Gastroesophageal sphincter (tissue), 3 donors: ENCODE measurements around the gene UGGT1.
"Not testable (repeated sequence)": the region's sequence is repeated elsewhere in the genome, so short reads cannot be mapped to it uniquely, and the experiment has no call there.

Experiments
- EP300 ChIP-seq: sonication (generic); formaldehyde crosslinking; IDR thresholded peaks from one replicate; pipeline ENCODE4 v1.6.1; 2017; ENCODE audit warnings: antibody characterized with exemption, mild to moderate bottlenecking
- POLR2A ChIP-seq, 2 donors: fragments of 450-650 bp; IDR thresholded peaks; one replicate each; pipeline ENCODE4 v1.6.1; 2017; ENCODE audit warnings: antibody characterized with exemption in 2 of 2, mild to moderate bottlenecking in 2 of 2, moderate library complexity in 1 of 2
- TF ChIP-seq, protein P1 (sequence below), 4 experiments: fragments of 200-600 bp in 2 of 4; fragments of 450-650 bp in 2 of 4; sonication (generic) in 1 of 4; IDR thresholded peaks; one replicate each; pipeline ENCODE4 v1.5.1; 2017 to 2019; ENCODE audit warnings: antibody characterized with exemption in 4 of 4, mild to moderate bottlenecking in 2 of 4, moderate library complexity in 2 of 4

- TF ChIP-seq, protein P1, sequence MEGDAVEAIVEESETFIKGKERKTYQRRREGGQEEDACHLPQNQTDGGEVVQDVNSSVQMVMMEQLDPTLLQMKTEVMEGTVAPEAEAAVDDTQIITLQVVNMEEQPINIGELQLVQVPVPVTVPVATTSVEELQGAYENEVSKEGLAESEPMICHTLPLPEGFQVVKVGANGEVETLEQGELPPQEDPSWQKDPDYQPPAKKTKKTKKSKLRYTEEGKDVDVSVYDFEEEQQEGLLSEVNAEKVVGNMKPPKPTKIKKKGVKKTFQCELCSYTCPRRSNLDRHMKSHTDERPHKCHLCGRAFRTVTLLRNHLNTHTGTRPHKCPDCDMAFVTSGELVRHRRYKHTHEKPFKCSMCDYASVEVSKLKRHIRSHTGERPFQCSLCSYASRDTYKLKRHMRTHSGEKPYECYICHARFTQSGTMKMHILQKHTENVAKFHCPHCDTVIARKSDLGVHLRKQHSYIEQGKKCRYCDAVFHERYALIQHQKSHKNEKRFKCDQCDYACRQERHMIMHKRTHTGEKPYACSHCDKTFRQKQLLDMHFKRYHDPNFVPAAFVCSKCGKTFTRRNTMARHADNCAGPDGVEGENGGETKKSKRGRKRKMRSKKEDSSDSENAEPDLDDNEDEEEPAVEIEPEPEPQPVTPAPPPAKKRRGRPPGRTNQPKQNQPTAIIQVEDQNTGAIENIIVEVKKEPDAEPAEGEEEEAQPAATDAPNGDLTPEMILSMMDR (IDR thresholded peaks at IDR 0.05), result not testable (repeated sequence)
- TF ChIP-seq POLR2A (IDR thresholded peaks at IDR 0.05); EP300: not testable (repeated sequence)
Measured at GRCh38 chr2:128208631-128209324, 117.8 kb downstream of the UGGT1 start.
